Measurements from ENCODE around the gene GABRA1. TPM values are rescaled to one million over a fixed set of nuclear protein-coding genes. Genes with fewer than 3 reads are reported as not detected.

Gene GABRA1
- total and polyA plus RNA-seq, 2 donors (not counting 3 experiments of a cell fraction or from before 2014, with no cell fraction given): not detected

DNA sequence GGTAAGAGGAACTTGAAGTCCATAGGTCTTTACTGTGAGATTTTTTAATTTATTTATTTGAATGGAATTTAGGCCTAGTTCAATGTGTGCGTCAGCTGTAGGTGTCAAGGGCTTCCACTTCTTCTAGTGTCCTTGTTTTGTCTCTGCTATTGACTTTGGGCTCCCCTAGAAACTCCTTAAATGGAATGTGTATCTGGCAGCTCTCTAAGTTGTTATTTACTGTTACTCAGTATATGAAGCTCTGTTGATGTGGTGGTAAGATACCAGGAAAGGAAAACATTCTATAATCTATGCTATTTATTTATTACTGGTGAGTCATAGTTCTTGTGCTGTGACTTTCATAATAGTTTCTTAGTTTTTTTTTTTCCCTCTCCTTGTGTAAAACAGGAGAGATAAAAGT lies 97.1 kb downstream of the GABRA1 start:
- H3K9me1 ChIP-seq (replicated peaks; ENCODE audit: control insufficient read depth, extremely low read depth, insufficient read depth, low read length): no peaks in the 10 kb centered on the region
- TF ChIP-seq, protein P1, sequence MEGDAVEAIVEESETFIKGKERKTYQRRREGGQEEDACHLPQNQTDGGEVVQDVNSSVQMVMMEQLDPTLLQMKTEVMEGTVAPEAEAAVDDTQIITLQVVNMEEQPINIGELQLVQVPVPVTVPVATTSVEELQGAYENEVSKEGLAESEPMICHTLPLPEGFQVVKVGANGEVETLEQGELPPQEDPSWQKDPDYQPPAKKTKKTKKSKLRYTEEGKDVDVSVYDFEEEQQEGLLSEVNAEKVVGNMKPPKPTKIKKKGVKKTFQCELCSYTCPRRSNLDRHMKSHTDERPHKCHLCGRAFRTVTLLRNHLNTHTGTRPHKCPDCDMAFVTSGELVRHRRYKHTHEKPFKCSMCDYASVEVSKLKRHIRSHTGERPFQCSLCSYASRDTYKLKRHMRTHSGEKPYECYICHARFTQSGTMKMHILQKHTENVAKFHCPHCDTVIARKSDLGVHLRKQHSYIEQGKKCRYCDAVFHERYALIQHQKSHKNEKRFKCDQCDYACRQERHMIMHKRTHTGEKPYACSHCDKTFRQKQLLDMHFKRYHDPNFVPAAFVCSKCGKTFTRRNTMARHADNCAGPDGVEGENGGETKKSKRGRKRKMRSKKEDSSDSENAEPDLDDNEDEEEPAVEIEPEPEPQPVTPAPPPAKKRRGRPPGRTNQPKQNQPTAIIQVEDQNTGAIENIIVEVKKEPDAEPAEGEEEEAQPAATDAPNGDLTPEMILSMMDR (IDR thresholded peaks at IDR 0.05; ENCODE audit: extremely low read depth in 1 of 2, insufficient read depth in 1 of 2, low read depth in 1 of 2, low read length in 2 of 2): no peak
- TF ChIP-seq GATA2 (IDR thresholded peaks at IDR 0.05; ENCODE audit: insufficient read depth, insufficient read length, low read depth, low read length) (no peak), FOS (IDR thresholded peaks at IDR 0.05; ENCODE audit: borderline replicate concordance, insufficient read depth, low read length) (no peak), MYC (IDR thresholded peaks at IDR 0.05; ENCODE audit: low read depth, low read length) (no peak), JUN (IDR thresholded peaks at IDR 0.05; ENCODE audit: borderline replicate concordance, insufficient read depth, insufficient read length, low read depth) (no peak), POLR2AphosphoS5 (IDR thresholded peaks at IDR 0.05; ENCODE audit: insufficient read depth, low read depth, low read length) (no peak), EZH2 (IDR thresholded peaks at IDR 0.05; ENCODE audit: borderline replicate concordance, low read depth, low read length, severe bottlenecking) (no peak), POLR2A (IDR thresholded peaks at IDR 0.05; ENCODE audit: low read depth, low read length) (no peak)
- TF ChIP-seq, protein P2, sequence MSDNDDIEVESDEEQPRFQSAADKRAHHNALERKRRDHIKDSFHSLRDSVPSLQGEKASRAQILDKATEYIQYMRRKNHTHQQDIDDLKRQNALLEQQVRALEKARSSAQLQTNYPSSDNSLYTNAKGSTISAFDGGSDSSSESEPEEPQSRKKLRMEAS (IDR thresholded peaks at IDR 0.05; ENCODE audit: insufficient read depth, insufficient read length): no peak
- FAIRE-seq (no peak), DNase-seq (ENCODE audit: low read depth, low spot score) (no peak)
- ChIA-PET POLR2A (no interaction called here), CTCF (no interaction called here)
- H3K9me3 ChIP-seq (replicated peaks; ENCODE audit: control insufficient read depth, insufficient read depth, low read length): no peaks in the 10 kb centered on the region
- no TSS peak for BruUV-seq (replicated peaks)
- no peak overlapping the region for H3K27ac ChIP-seq (ENCODE audit: insufficient read depth, low read depth, low read length)
- H3K4me3 ChIP-seq (replicated peaks in 1 of 3; ENCODE audit: insufficient read depth in 1 of 3, low read depth in 1 of 3, low read length in 3 of 3): no peak overlapping the region
- H2AFZ ChIP-seq (ENCODE audit: low read depth, low read length): no peak overlapping the region
- intact Hi-C loops (cut with micrococcal nuclease) (no loop called here), dilution Hi-C loops (cut with MboI; ENCODE audit: extremely low pct_ligation_motif_present, low sequenced_read_pairs) (no loop called here)
- no peaks in the 10 kb centered on the region for H4K20me1 ChIP-seq (replicated peaks; ENCODE audit: control insufficient read depth, extremely low read depth, insufficient read depth, low read length)
- no peak overlapping the region for H3K4me2 ChIP-seq (ENCODE audit: insufficient read depth, low read length)
- H3K4me1 ChIP-seq (ENCODE audit: control insufficient read depth, extremely low read depth, insufficient read depth, low read length): no peaks in the 10 kb centered on the region
- no peak overlapping the region for H3K9ac ChIP-seq (replicated peaks; ENCODE audit: extremely low read depth, insufficient read depth, low read length)
- no peaks in the 10 kb centered on the region for H3K79me2 ChIP-seq (ENCODE audit: control insufficient read depth, insufficient read depth, low read length)
- no peaks in the 10 kb centered on the region for H3K36me3 ChIP-seq (ENCODE audit: control insufficient read depth in 2 of 2, extremely low read depth in 1 of 2, insufficient read depth in 2 of 2, low read length in 2 of 2)
- no peaks in the 10 kb centered on the region for H3K27me3 ChIP-seq (ENCODE audit: control insufficient read depth in 2 of 2, insufficient read depth in 2 of 2, low read length in 2 of 2)

All from endothelial cell of umbilical vein (primary cell).